Measurements from ENCODE around the gene UBE2E3.

- TF ChIP-seq CTCF (IDR thresholded peaks at IDR 0.05; ENCODE audit: low read depth, low read length, missing input control) (no peak), SP1 (IDR thresholded peaks at IDR 0.05) (no peak), ATF3 (IDR thresholded peaks at IDR 0.05) (no peak), JUND (IDR thresholded peaks at IDR 0.05) (no peak), ZBTB33 (IDR thresholded peaks at IDR 0.05) (no peak)
Observed at GRCh38 chr2:181105562-181105961, 125.2 kb downstream of the UBE2E3 start.

Measured in liver (tissue), 3 donors.